Measurements from ENCODE around the gene KSR1. TPM values are rescaled to one million over a fixed set of nuclear protein-coding genes. Genes with fewer than 3 reads are reported as not detected.

Gene KSR1
- total RNA-seq, 4 donors from 2014 or later, result 17.7 to 77.0 (median 34.6) TPM

GRCh38 chr17:27512031-27512430, 55.8 kb downstream of the KSR1 start:
- intact Hi-C loops (cut with DNase I; ENCODE audit: low total_unique reads), result no loop called here
- TF ChIP-seq CTCF (IDR thresholded peaks at IDR 0.05) (no peak), POLR2A (IDR thresholded peaks at IDR 0.05) (no peak)
- DNase-seq, result no peak
- H3K4me3 ChIP-seq, result no peak overlapping the region
- peaks cover 0 to 3% of the 10 kb centered on the region in 2 donors for H3K4me1 ChIP-seq
- H3K27ac ChIP-seq, result no peak overlapping the region
- H3K27me3 ChIP-seq, result no peaks in the 10 kb centered on the region
- H3K36me3 ChIP-seq, result no peaks in the 10 kb centered on the region
- no peaks in the 10 kb centered on the region for H3K9me3 ChIP-seq

GRCh38 chr17:27512511-27513346, 56.5 kb downstream of the KSR1 start:
- no peak overlapping the region for H3K27ac ChIP-seq
- H3K9me3 ChIP-seq, result no peaks in the 10 kb centered on the region
- no peaks in the 10 kb centered on the region for H3K36me3 ChIP-seq
- H3K4me1 ChIP-seq, result peaks cover 0 to 3% of the 10 kb centered on the region in 2 donors
- intact Hi-C loops (cut with DNase I; ENCODE audit: low total_unique reads), result no loop called here
- DNase-seq, result no peak
- TF ChIP-seq CTCF (IDR thresholded peaks at IDR 0.05), result no peak
- no peak for TF ChIP-seq POLR2A (IDR thresholded peaks at IDR 0.05)
- no peak overlapping the region for H3K4me3 ChIP-seq
- no peaks in the 10 kb centered on the region for H3K27me3 ChIP-seq

GRCh38 chr17:27513849-27514248, 57.6 kb downstream of the KSR1 start:
- H3K27me3 ChIP-seq, result no peaks in the 10 kb centered on the region
- TF ChIP-seq CTCF (IDR thresholded peaks at IDR 0.05), result no peak
- no peak for TF ChIP-seq POLR2A (IDR thresholded peaks at IDR 0.05)
- no peak for DNase-seq
- H3K27ac ChIP-seq, result no peak overlapping the region
- peaks cover 0 to 3% of the 10 kb centered on the region in 2 donors for H3K4me1 ChIP-seq
- intact Hi-C loops (cut with DNase I; ENCODE audit: low total_unique reads), result no loop called here
- H3K4me3 ChIP-seq, result no peak overlapping the region
- H3K36me3 ChIP-seq, result no peaks in the 10 kb centered on the region
- no peaks in the 10 kb centered on the region for H3K9me3 ChIP-seq

- Histone ChIP-seq H3K4me3 (no peak overlapping the region), H3K27ac (no peak overlapping the region), H3K27me3 (no peaks in the 10 kb centered on the region), H3K9me3 (no peaks in the 10 kb centered on the region), H3K4me1 (peaks cover 0 to 3% of the 10 kb centered on the region in 2 donors), H3K36me3 (no peaks in the 10 kb centered on the region)
- no peak for DNase-seq
- intact Hi-C loops (cut with DNase I; ENCODE audit: low total_unique reads), result no loop called here
- no peak for TF ChIP-seq POLR2A (IDR thresholded peaks at IDR 0.05)
- no peak for TF ChIP-seq CTCF (IDR thresholded peaks at IDR 0.05)
Observed at GRCh38 chr17:27514595-27515413, 58.6 kb downstream of the KSR1 start.

- H3K27ac ChIP-seq, result no peak overlapping the region
- intact Hi-C loops (cut with DNase I; ENCODE audit: low total_unique reads), result no loop called here
- TF ChIP-seq POLR2A (IDR thresholded peaks at IDR 0.05) (no peak), CTCF (IDR thresholded peaks at IDR 0.05) (no peak)
Observed at GRCh38 chr17:27518048-27518447, 61.8 kb downstream of the KSR1 start.

More at GRCh38 chr17:27518048-27518447, 61.8 kb downstream of the KSR1 start:
- DNase-seq, result no peak
- Histone ChIP-seq H3K27me3 (no peaks in the 10 kb centered on the region), H3K36me3 (no peaks in the 10 kb centered on the region), H3K4me3 (no peak overlapping the region), H3K9me3 (no peaks in the 10 kb centered on the region), H3K4me1 (peaks cover 3 to 4% of the 10 kb centered on the region in 2 donors)

Measured in uterus (tissue), 4 donors.